Left cardiac atrium (tissue), 4 donors: ENCODE data around the gene DOCK9. TPM values are rescaled to one million over a fixed set of nuclear protein-coding genes. Genes with fewer than 3 reads are reported as not detected.
"Not testable (repeated sequence)": the region's sequence is repeated elsewhere in the genome, so short reads cannot be mapped to it uniquely, and the experiment has no call there.

ENCODE experiments used
- ATAC-seq, 2 donors: fragments of 200-7000 bp; cut with Tn5 transposase; one replicate each; pipeline ENCODE4 v1.9.1; 2020; ENCODE audit warnings: mild to moderate bottlenecking in 2 of 2, moderate library complexity in 2 of 2
- DNase-seq: peaks from one replicate; pipeline ENCODE4 v3.0.0-alpha.2; 2020
- intact Hi-C, 2 donors: fragments of 100-400 bp; cut with DNase I; formaldehyde crosslinking; loops; one replicate each; pipeline versions ENCODE4 v1.14.1 to v1.15.1; 2022 to 2023
- total RNA-seq, 2 donors: library from RNA; stranded (reverse); fragmentation: NEBNext Ultra II Directional; extraction: Animal tissue kit (Norgen Biotek cat#: 25700); gene quantifications; one replicate each; pipeline ENCODE4 v1.2.1, GENCODE V29; 2021
- donor health status: DM: no; HTN: yes; CAD: no.
- donor health status: DM: no; HTN: yes; CAD: no; lungs with severe emphysema.
- donor health status: DM: yes; HTN: yes; CAD: no.
- donor health status: Dilated cardiomyopathy.

The DOCK9 gene
- total RNA-seq, 2 donors from 2014 or later: 42.1 to 67.5 TPM

- intact Hi-C loops: no loop called here
- ATAC-seq (no peak), DNase-seq (no peak)
These were observed 198.2 kb downstream of the DOCK9 start for GRCh38 chr13:98779695-98780094.

- intact Hi-C loops: no loop called here
- no peak for ATAC-seq
- DNase-seq: no peak
These were observed 199.1 kb downstream of the DOCK9 start for GRCh38 chr13:98778749-98779148.

- ATAC-seq (no peak), DNase-seq (no peak)
- intact Hi-C loops: no loop called here
These were observed 201.2 kb downstream of the DOCK9 start for GRCh38 chr13:98776644-98777043.

GRCh38 chr13:98775844-98776598 is 201.8 kb downstream of the DOCK9 start:
- intact Hi-C loops: no loop called here
- ATAC-seq (no peak), DNase-seq (no peak)

GRCh38 chr13:98775386-98775785 is 202.5 kb downstream of the DOCK9 start:
- ATAC-seq (no peak), DNase-seq (no peak)
- intact Hi-C loops: no loop called here

- DNase-seq: no peak
- intact Hi-C loops: no loop called here
- ATAC-seq: no peak
These were observed 203.1 kb downstream of the DOCK9 start for GRCh38 chr13:98774776-98775175.

GRCh38 chr13:98773921-98774320 is 203.9 kb downstream of the DOCK9 start:
- no peak for DNase-seq
- intact Hi-C loops: no loop called here
- ATAC-seq: no peak

GRCh38 chr13:98772794-98773452 is 204.9 kb downstream of the DOCK9 start:
- DNase-seq (no peak), ATAC-seq (no peak)
- intact Hi-C loops: no loop called here

- no peak for DNase-seq
- intact Hi-C loops: no loop called here
- ATAC-seq: no peak
These were observed 205.8 kb downstream of the DOCK9 start for GRCh38 chr13:98771838-98772611.

- DNase-seq (no peak), ATAC-seq (no peak)
- intact Hi-C loops: no loop called here
These were observed 208.1 kb downstream of the DOCK9 start for GRCh38 chr13:98769736-98770135.

GRCh38 chr13:98768522-98768921 is 209.3 kb downstream of the DOCK9 start:
- DNase-seq (no peak), ATAC-seq (no peak)
- intact Hi-C loops: no loop called here

GRCh38 chr13:98766697-98767096 is 211.2 kb downstream of the DOCK9 start:
- DNase-seq (no peak), ATAC-seq (no peak)
- intact Hi-C loops: no loop called here

- no peak for ATAC-seq
- intact Hi-C loops: no loop called here
- DNase-seq: no peak
These were observed 211.8 kb downstream of the DOCK9 start for GRCh38 chr13:98765996-98766519.

- DNase-seq (no peak), ATAC-seq (no peak)
- intact Hi-C loops: no loop called here
These were observed 215.8 kb downstream of the DOCK9 start for GRCh38 chr13:98761986-98762616.

GRCh38 chr13:98761126-98761985 is 216.5 kb downstream of the DOCK9 start:
- intact Hi-C loops: no loop called here
- ATAC-seq (peak; percentile 54 to 63), DNase-seq (no peak)

- intact Hi-C loops: no loop called here
- ATAC-seq: no peak
- no peak for DNase-seq
These were observed 222.1 kb downstream of the DOCK9 start for GRCh38 chr13:98755729-98756128.

- intact Hi-C loops: no loop called here
- no peak for DNase-seq
- ATAC-seq: no peak
These were observed 222.7 kb downstream of the DOCK9 start for GRCh38 chr13:98755116-98755515.

- intact Hi-C loops, ATAC-seq, DNase-seq: not testable (repeated sequence)
These were observed 223.4 kb downstream of the DOCK9 start for GRCh38 chr13:98754468-98754867.
